GM18526 (cell line): ENCODE data around the gene MYO18B.

ENCODE experiments used
- POLR2A ChIP-seq: IDR thresholded peaks from 3 replicates; pipeline ENCODE4 v1.6.1; 2011; ENCODE audit not compliant: insufficient read length; ENCODE audit errors: extremely low read depth

MYO18B gene

DNA sequence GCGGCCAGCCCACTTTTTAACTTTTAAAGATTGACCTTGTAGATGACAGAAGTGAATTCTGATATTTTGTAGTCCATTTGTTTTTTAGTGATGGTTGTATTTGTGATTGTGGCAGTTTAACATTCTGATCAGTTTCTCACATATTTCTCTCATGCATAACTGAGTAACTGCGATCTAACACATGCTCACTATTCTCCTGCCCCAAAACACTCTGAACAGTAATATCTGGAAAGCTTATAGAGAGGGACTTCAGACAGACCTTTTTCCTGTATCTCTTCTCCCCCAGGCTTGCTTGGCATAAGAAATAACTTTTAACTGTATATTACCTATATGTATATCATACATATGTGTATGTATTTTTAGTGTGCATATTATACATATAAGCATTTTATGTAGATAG is 37.3 kb upstream of the MYO18B start:
- no peak for TF ChIP-seq POLR2A

DNA sequence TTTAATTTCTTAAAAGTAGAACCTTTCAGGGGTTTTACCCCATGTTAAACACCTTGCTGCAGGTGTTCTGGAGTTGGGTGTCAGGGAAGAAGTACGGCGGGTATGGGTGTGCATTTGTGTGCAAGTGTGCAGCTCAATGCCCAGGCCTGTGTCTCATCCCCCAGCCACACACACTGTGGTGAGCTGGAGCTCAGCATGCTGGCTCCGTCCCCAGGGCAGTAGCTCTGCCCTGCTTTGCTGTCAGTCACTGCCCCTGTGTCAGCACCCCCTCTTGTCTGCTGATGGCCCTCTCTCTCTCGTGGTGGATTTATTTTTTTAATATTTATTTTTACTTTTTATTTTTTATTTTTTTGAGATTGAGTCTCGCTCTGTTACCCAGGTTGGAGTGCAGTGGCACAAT is 35.8 kb upstream of the MYO18B start:
- no peak for TF ChIP-seq POLR2A

DNA sequence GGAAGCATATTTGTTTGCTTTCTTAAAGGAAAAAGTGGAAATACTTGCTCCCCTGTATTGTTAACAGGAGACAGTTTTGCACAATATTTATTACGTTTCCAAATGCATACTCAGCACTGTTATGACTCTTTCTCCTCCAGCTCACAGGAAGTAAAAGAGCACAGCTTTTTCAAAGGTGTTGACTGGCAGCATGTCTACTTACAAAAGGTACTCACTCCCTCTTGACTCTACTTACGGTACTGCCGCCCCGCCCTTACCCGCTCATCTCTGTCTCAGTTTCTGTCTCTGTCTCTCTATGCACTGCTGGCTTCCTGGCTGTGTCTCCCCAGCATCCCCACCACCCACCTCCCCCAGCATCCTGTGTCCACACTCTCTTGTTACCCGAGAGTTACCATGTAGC is 32.2 kb upstream of the MYO18B start:
- no peak for TF ChIP-seq POLR2A

- TF ChIP-seq POLR2A = no peak
These were observed 31.5 kb upstream of the MYO18B start for GRCh38 chr22:25710501-25710900.

GRCh38 chr22:25711491-25711890 is 30.5 kb upstream of the MYO18B start:
- no peak for TF ChIP-seq POLR2A

GRCh38 chr22:25712661-25713400 is 29.2 kb upstream of the MYO18B start:
- TF ChIP-seq POLR2A = no peak

- no peak for TF ChIP-seq POLR2A
These were observed 27.9 kb upstream of the MYO18B start for GRCh38 chr22:25714070-25714469.

DNA sequence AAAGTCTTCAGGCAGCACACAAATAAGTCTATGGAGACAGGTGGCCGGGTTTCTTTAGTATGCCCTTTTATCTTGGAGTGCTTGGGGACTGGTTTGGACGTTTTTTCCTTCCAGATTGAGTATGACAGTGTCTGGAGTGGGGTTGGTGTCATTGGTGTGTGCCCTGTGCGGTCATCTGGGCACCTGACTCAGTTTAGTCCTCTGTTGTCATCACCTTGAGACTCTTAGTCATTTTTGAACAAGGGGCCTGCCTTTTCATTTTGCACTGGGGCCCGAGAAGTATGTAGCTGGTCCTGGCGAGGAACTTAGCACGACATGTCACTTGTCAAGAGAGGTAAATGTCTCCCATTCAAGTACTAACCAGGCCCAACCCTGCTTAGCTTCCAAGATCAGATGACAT is 27.2 kb upstream of the MYO18B start:
- no peak for TF ChIP-seq POLR2A

- TF ChIP-seq POLR2A = no peak
These were observed 25.4 kb upstream of the MYO18B start for GRCh38 chr22:25716637-25717036.

GRCh38 chr22:25718135-25718840 is 23.7 kb upstream of the MYO18B start:
- no peak for TF ChIP-seq POLR2A

GRCh38 chr22:25722223-25722622 is 19.8 kb upstream of the MYO18B start:
- no peak for TF ChIP-seq POLR2A

DNA sequence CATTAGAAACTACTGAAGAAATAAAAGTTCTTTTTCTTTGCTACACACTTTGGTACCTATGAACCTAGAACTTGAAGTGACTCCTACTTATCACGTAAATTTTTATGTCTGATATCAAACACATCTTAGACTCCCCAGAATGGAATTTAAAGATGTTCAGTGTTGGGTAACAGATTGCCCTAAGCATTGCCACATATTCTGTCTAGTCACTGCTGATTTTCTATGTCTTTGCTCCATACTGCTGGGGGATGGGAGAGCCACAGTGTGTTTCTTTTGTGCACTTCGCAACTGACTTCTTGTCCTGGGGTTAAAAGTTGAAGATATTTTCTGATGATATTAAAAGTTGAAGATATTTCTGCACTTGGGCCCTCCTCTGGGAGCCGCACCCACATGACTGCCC is 19.4 kb upstream of the MYO18B start:
- no peak for TF ChIP-seq POLR2A

DNA sequence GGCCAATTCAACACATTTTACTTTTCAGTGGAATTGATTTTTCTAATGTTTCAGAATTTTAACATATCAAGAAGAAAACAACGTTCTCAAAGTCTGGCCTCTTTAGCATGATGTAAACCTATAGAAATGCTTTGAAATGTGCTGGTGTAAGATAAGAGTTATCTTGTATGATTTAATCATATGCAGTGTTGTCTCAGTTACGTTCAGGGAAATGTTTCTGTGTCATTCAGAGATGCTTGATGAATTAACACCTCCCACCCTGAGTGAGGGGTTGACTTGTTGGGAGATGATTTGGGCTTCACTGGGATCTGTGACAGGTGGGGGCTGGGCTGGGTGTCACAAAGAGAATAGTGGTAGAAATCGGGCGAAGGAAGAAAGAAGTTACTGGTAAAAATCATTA is 15.7 kb upstream of the MYO18B start:
- no peak for TF ChIP-seq POLR2A

GRCh38 chr22:25728071-25728470 is 13.9 kb upstream of the MYO18B start:
- no peak for TF ChIP-seq POLR2A

DNA sequence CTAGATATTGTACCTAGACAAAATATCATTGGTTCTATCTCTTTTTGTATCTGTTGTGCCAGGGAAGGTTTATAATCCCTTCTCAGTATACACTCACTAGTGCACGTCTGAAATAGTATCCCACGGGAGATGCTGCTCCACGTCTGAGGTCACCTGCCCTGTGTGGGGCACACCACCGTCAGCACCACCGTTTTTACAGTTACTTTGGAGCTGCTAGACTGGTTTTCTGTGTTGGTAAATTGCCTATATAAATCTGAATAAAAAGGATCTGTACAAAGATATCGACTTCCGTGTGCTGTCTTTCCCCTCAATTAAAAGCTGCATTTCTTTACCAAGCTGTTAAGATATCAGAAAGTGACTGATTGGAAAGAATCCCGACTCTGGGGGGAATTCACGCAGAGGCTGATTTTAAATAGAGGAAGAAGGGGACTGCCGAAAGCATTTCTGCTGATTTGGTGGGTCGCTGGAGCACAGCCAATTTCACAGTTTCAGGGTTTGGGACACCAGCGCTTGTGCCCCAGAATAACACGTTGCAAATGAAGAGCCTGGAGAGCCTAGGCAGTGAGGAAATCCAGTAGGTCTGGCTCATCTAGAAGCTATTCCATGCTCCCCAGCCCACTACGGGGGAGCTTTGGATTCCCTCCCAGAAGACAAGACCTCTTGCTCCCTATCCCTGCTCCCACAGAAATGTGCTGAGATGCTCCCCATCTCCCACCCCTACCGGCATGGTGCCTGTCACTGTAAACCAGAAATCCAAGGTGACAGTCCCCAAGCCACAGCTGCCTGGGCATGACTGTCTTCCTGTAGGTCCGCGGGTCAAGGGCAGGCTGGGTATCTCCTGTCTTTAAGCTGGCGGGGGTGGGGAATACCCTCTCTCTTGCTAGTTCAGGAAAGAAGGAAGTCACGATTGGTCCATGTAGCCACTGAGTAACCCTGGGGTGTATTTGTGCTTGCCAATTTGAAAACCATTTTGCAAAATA is 12.7 kb upstream of the MYO18B start:
- no peak for TF ChIP-seq POLR2A

GRCh38 chr22:25735650-25736049 is 6.3 kb upstream of the MYO18B start:
- no peak for TF ChIP-seq POLR2A
